GM12892 (cell line): ENCODE data around the gene GRM4.
A peak's percentile ranks its signal among the peaks of the same experiment; 100 is the strongest.
"Not testable (repeated sequence)": the region's sequence is repeated elsewhere in the genome, so short reads cannot be mapped to it uniquely, and the experiment has no call there.

Experiments used
- DNase-seq: peaks from one replicate; pipeline ENCODE4 v3.0.0; 2011; ENCODE audit not compliant: insufficient read length
- FAIRE-seq: peaks from 2 replicates; lab custom pipeline; 2011; peaks lifted over from hg19 to GRCh38; lab: Jason Lieb, UNC
- POLR2A ChIP-seq: IDR thresholded peaks from 2 replicates; pipeline ENCODE4 v1.6.1; 2011; ENCODE audit warnings: low read depth, low read length, control low read depth
- POLR2AphosphoS5 ChIP-seq: IDR thresholded peaks from 2 replicates; pipeline ENCODE4 v1.6.1; 2011; ENCODE audit warnings: low read depth, low read length, control low read depth
- TAF1 ChIP-seq: IDR thresholded peaks from 2 replicates; pipeline ENCODE4 v1.6.1; 2011; ENCODE audit warnings: low read depth, mild to moderate bottlenecking, control low read depth, low read length, borderline replicate concordance

Gene GRM4

DNA sequence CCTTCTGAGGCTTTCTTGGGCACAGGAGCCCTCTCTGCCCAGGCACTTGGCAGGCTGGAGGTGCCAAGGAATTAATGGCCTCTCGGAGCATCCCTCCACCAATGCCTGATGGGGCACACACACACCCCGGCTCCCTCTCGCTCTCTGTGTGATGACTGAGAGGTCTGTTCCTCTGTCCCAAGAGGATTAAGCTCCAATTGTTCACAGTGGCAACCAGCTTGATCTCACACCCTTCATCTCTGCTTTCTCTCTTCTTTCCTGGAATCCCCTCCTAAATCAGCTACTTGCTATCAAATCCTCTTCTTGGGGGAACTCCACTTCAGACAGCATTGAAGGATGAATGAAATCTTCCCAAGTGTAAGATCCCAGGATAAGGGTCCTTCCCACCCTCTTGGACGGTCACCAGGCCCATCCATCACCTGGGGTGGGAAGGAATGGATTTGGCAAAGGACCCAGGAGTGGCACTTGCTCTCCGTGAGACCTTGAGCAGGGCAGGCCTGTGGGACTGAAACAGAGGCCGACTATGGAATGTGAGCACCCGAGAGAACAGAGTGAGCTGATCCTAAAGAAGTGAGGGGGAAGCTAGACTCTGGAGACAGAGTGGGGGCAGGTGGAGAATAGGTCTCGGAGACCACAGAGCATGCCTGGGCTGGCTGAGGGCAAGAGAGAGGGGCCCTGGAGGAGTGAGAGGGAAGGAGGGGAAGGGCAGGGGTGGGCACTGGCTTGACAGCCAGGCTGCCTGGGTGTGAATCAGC, 93.6 kb downstream of the GRM4 start:
- FAIRE-seq (no peak), DNase-seq (no peak)
- TF ChIP-seq TAF1 (no peak), POLR2A (no peak), POLR2AphosphoS5 (no peak)

GRCh38 chr6:34051331-34051919, 94.5 kb downstream of the GRM4 start:
- FAIRE-seq, result no peak

GRCh38 chr6:34050691-34051090, 95.2 kb downstream of the GRM4 start:
- DNase-seq (no peak), FAIRE-seq (no peak)
- TF ChIP-seq TAF1 (no peak), POLR2AphosphoS5 (no peak), POLR2A (no peak)

More at GRCh38 chr6:34051331-34051919, 94.5 kb downstream of the GRM4 start:
- TF ChIP-seq POLR2A (no peak), POLR2AphosphoS5 (no peak), TAF1 (no peak)
- DNase-seq, result no peak

DNA sequence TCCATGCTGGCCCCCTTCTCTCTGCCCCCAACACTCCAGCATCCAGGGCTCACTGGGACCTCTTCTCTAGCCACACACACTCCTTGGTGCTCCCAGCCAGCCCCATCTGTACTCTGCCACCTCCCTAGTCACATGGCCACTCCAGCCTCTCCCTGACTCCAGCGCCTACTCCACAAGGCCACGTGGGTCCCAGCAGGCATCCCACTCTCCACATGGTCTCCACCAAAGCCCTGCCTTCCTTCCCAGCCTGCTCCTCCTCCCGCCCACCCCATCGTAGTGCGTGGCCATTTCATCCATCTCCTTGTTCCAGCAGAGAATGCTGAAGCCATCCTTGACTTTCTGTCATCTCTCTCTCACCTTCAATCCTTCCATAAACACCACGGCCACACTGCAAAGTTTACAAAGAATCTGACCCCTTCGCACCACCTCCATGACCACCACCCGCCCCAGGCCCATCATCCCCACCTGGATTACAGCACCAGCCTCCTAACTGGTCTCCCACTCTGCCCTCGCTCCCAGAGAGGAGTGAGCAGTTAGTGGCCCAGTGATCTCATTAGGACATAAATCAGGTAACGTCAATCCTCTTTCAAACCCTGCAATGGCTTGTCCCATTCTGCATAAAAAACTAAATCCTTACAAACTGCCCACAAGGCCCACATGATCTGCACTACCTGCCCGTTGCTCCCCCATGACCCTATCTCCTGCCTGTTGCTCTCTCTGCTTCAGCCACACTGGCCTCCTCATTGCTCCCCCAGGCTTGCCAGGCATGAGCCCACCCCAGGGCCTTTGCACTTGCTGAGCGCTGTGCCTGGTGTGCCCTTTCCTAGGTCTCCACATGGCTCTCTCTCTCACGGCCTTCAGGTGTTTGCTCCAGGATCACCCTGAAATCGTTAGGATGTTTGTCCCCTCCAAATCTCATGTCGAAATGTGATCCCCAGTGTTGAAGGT, 96.2 kb downstream of the GRM4 start:
- no peak for TF ChIP-seq POLR2A
- FAIRE-seq, result no peak
- no peak for DNase-seq

- no peak for DNase-seq
- FAIRE-seq, result no peak
- TF ChIP-seq POLR2AphosphoS5, result no peak
- TF ChIP-seq TAF1, result no peak
- no peak for TF ChIP-seq POLR2A
These were observed 97.7 kb downstream of the GRM4 start for GRCh38 chr6:34047913-34048867.

DNA sequence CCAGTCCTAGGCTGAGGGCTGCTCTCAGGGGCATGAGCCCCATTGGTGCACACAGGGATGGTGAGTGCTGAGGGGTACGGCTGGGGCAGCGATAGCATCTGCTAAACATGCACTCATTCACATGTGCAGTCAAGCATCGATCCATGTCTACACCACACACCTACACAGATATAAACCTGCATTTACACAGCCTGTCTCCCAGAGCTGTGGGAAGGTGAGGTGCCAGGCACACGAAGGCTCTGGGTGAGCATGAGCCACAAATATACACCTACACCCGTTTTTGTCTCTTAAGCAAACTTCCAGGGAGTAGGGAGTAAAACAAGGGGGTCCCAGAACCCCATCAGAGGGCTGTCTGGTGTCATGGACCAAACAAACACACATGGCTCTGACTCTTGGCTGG, 99.3 kb downstream of the GRM4 start:
- TF ChIP-seq POLR2AphosphoS5 (no peak), POLR2A (no peak), TAF1 (no peak)
- FAIRE-seq, result no peak
- DNase-seq, result no peak

DNA sequence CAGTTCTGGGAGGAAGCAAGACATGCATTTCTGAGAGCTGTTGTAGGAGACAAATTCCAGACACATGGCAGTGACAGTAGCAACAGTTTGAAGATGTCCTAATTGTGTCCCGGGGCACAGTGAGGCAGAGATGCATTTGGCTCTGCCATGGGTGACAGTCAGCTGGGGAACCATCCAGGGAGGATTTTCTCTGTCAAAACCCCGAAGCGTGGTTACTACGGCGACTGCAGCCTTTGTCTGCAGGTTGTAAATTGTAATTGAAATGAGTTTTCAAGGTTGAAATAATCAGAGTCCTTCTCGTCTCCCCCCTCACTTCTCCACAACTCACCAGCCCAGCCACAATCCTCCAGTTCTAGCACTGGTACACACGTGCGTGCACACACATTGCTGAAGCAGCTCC, 100.1 kb downstream of the GRM4 start:
- FAIRE-seq (no peak), DNase-seq (no peak)
- TF ChIP-seq POLR2AphosphoS5, result no peak
- TF ChIP-seq TAF1, result no peak
- no peak for TF ChIP-seq POLR2A

DNA sequence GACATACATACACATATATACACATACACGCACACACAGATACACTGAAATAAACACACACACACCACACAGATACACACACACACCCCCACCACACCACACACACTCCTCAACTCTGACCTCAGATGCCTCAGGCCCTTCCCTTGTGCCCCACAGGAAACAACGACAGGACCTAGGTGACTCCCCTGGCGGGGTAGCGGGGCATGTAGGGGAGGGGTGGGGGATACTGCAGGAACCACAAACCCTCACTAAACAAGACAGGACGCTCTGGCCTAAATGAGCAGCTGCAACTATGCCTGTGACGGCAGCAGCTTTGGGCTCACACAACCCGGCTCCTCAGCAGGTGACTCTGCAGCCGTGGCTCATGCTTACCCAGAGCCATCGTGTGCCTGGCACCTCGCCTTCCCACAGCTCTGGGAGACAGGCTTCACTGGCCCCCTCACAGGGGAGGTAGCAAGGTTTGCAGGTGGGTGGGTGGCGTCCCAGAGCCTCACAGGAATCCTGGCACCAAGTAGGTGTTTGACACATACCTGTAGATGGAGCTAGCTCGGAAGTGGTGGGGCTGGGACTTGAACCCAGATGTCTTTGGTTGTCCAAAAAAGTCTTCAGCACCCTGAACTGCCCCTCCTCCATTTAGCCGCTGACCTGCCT, 100.8 kb downstream of the GRM4 start:
- DNase-seq (no peak), FAIRE-seq (peak; percentile 92)
- TF ChIP-seq POLR2AphosphoS5, result no peak
- no peak for TF ChIP-seq TAF1
- TF ChIP-seq POLR2A, result no peak

- TF ChIP-seq POLR2A (no peak), TAF1 (no peak), POLR2AphosphoS5 (no peak)
- no peak for FAIRE-seq
- DNase-seq, result no peak
These were observed 102.5 kb downstream of the GRM4 start for GRCh38 chr6:34043359-34043758.

GRCh38 chr6:34041998-34042397, 103.9 kb downstream of the GRM4 start:
- DNase-seq, result not testable (repeated sequence)
- FAIRE-seq, result peak; percentile 30

- no peak for FAIRE-seq
- DNase-seq, result no peak
- no peak for TF ChIP-seq POLR2AphosphoS5
- no peak for TF ChIP-seq TAF1
- TF ChIP-seq POLR2A, result no peak
These were observed 104.5 kb downstream of the GRM4 start for GRCh38 chr6:34041385-34041784.
